Fibroblast of peridontal ligament (primary cell): Measurements from ENCODE around the gene MYBPC1.

Experiments
- DNase-seq: peaks from one replicate; pipeline ENCODE4 v3.0.0-alpha.2; 2010; ENCODE audit errors: extremely low read depth

The MYBPC1 gene

DNA sequence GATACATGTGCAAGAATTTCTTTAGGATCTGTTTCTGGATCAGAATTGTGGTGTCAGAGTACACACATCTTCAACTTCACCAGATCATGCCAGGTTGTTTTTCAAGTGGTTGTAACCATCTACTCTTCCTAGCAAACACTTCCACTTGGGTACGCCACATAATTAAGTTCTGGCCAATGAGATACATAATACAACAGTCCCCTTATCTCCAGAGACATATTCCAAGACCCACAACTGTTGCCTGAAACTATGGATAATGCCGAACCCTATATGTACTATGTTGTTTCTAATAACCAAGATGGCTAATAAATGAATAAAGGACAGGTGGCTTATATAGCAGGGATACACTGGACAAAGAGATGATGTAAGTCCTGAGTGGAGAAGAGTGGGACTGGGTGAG, 100.2 kb downstream of the MYBPC1 start:
- DNase-seq, result no peak

- no peak for DNase-seq
Measured at GRCh38 chr12:101695706-101696105, 100.9 kb downstream of the MYBPC1 start.

GRCh38 chr12:101696251-101697196, 101.8 kb downstream of the MYBPC1 start:
- no peak for DNase-seq

DNA sequence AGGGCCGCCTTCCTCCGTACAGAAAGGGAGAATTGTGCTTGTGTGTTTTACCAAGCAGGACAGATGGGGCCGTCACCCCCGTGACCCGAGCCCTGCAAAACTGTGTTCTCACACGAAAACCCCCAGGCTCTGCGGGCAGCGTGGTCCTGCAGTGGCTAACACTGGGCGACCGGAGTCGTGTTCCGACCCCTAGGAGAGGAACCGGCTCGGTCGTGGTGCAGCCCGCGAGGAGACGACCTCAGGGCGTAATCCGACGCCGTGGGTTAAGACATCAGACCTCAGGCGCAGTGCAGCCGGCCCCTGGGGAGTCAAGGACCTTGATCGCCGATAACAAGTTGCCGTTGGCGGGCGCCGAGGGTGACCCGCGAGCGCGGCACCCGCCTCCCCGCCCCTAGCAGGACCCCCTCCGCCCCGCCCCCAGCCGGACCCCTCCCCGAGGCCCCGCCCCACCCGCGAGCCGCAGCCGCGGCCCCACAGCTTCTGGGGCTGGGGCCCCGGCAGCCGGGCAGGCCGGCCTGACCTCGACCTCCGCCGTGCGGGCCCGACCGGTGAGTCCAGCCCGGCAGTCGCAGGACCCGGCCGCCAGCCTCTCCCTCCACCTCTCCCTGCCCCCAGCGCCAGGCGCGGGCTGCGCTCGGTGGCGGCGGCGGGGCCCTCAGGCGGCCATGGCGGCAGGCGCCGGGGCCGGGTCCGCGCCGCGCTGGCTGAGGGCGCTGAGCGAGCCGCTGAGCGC, 102.6 kb downstream of the MYBPC1 start, which contains the start of gene CHPT1:
Gene CHPT1 (plus strand): TSS at position 444 of the 733 bp plus-strand sequence. CDS start 222 bp downstream, at position 666.
- peak; percentile 31 for DNase-seq

DNA sequence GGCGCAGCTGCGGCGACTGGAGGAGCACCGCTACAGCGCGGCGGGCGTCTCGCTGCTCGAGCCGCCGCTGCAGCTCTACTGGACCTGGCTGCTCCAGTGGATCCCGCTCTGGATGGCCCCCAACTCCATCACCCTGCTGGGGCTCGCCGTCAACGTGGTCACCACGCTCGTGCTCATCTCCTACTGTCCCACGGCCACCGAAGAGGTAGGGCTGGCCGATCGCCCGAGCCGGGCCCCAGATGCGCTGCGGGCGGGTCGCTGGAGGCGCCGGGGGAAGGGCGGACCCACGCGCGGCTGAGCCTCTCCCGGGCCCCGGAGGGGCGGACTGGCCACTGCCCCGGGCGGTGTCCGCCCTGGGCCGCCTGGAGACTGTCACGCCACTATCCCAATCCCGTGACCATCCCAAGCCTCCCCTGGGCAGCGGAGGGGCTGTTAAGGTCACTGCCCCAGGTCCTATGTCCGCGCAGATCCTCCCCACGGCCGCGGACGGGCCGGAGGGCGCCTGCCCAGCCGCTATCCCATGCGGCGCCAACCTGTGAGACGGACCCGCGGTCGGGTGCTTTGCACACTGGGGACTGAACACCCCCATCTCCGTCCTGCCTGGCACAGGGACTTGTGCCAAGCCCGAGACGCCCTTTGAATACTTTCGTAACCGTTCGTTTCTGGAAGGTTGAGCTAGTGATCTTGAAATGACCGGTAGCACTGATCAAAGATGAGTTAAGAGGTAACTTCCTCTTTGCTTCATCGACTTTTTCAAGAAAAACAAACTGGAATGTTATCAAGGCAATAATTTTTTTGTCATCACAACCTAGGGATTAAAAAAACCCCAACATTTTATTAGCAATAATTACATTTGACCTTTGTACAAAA, 103.4 kb downstream of the MYBPC1 start:
- peak; percentile 32 for DNase-seq

DNA sequence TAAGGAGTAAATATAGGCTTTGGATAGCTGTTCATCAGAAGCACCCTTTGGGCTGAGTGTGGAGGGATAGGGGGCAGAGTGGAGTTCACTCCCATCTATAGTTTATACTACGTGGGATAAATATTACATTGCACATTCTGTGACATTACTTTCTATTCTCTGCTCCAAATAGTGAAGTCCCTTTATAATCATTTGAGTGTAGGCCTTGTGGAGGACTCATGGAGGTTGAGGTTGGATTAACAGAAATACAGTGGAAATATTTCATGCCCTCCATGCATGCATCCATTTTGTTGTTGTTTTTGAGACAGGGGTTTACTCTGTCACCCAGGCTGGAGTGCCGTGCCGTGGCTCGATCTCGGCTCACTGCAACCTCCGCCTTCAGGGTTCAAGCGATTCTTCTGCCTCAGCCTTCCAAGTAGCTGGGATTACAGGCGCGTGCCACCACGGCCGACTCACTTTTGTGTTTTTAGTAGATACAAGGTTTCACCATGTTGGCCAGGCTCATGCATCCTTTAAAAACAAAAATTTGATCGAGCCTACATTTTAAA, 104.1 kb downstream of the MYBPC1 start:
- peak; percentile 38 for DNase-seq

DNA sequence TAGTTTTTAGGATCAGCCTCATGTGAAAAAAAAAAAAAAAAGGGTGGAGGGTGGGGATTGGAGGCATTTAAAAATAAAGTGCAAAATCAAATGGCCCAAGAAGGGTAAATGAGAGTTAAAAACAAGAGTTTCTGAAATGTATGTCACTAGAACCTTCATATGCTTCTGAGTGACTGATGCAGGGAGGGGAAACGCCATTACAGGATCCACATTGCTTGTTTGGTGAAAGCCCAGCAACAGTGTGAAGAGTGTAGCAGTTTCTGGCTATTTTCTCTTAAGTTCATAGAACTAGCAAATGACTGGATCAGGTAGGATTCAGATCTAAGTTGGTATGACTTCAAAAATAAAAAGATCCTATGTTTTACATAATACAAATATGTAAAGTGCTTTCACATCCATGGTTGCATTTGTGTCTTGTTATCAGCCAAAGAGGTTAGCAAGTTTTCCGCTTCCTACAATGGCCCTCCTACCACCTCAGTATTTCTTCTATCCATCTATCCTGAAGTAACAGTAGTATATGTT, 105.6 kb downstream of the MYBPC1 start:
- DNase-seq, result no peak

DNA sequence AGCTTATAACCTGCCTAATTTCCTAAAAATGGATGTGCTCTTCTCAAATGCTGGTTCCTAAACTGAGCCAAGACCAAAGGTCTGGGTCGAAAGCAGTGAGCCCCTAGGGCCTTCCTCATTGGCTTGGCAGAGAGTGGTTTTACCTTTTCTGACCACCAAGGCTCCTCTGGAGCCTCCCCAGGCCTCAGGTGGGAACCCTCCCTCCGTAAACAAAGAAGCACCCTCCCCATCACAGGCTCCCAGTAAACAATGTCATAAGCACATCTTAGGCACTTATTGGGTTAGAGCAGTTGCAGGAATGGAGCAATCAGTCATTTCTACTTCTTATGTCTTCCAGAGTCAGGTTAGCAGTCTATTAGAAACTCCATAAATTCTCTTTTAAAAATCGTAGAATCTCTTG, 108.7 kb downstream of the MYBPC1 start:
- no peak for DNase-seq

GRCh38 chr12:101706403-101706802, 111.6 kb downstream of the MYBPC1 start:
- no peak for DNase-seq

DNA sequence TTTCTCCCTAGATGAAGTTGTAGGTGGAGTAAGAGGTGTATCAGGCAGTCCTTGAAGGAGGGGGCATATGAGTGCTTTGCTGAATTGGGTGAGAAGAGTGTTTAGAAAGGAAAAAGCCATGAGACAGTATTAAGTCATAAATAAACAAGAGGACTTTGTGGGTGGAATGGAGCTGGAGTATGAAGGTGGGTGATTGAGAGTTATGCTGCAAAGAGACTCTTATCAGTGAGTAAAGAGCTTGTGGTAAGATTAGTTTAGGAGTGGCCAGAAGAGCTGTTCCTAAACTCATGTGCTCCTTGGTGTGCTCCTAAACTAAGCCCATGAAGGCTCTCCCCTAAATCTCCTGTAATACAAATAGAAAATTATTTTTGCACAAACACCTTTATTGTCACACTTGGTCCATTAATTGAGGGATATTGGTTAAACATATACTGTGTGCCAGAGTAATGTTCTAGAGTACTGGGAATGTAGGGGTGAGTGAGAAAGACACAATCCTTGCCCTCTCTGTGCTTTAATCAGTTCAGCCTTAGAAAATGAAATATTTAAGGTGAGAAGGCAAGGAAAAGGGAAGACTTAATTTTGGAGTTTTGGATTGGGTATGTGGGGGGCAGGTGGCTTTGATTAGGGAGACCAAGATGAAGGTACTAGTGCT, 112.5 kb downstream of the MYBPC1 start:
- no peak for DNase-seq

GRCh38 chr12:101710288-101710687, 115.5 kb downstream of the MYBPC1 start:
- no peak for DNase-seq

- peak; percentile 26 for DNase-seq
Measured at GRCh38 chr12:101713059-101713682, 118.4 kb downstream of the MYBPC1 start.

DNA sequence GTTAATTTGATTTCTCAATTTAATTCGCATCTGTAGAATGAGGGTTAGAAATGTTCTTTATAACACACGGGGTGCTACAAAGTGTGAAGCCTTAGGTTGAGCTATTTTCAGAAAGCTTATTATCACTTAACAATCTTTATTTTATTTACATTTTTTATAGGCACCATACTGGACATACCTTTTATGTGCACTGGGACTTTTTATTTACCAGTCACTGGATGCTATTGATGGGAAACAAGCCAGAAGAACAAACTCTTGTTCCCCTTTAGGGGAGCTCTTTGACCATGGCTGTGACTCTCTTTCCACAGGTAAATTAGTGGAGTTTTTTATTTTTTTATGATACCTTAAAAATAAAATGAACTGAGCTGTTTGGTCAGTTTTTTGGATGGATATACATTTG, 119.2 kb downstream of the MYBPC1 start:
- no peak for DNase-seq

DNA sequence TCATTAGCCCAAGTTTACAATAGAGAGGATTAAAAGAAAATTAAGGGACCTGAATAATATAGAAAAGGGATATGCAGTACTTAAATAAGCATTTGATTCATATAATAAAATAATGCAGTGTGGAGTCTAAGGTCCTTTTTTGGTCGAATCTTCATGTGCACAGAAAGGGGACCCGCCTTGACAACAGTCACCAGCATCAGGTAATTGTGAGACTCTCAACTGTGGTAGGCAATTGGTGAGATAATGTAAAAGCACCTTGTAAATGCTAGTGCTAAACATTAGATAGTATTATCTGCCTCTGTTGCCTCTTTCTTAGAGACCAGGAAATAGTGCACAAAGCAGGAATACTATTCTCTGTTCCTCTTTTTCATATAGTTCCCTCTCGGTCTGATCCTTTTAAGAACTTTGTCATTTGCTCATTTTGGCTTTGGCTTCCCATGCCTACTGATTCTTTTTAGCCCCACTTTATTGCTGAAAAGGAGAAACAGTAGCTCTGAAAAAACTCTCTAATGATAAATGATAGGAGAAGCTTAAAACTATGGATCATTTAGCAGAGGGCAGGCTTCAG, 120.2 kb downstream of the MYBPC1 start:
- DNase-seq, result no peak

GRCh38 chr12:101719566-101719965, 124.8 kb downstream of the MYBPC1 start:
- peak; percentile 73 for DNase-seq

DNA sequence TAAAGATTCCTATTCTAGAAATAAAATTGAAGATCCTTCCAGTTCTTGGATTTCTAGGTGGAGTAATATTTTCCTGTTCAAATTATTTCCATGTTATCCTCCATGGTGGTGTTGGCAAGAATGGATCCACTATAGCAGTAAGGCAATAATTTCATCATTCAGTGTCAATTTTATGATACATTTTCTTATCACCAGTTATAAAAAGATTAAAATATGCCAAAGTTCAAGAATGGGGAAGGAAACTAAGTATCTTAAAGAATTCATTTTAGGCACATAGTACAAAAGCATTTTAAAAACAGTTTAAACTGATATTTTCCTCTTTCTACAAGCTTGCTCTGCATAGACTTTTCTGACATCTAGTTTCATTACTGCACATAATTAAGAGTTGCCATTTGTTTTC, 125.3 kb downstream of the MYBPC1 start:
- no peak for DNase-seq

- DNase-seq, result no peak
Measured at GRCh38 chr12:101722392-101722791, 127.6 kb downstream of the MYBPC1 start.

GRCh38 chr12:101727098-101727497, 132.3 kb downstream of the MYBPC1 start:
- DNase-seq, result no peak

- no peak for DNase-seq
Measured at GRCh38 chr12:101729842-101730241, 135.1 kb downstream of the MYBPC1 start.

- DNase-seq, result no peak
Measured at GRCh38 chr12:101732318-101732717, 137.5 kb downstream of the MYBPC1 start.
